ENCODE results near the gene SLC25A18. TPM values are rescaled to one million over a fixed set of nuclear protein-coding genes. Genes with fewer than 3 reads are reported as not detected.

SLC25A18 gene
- total RNA-seq, 1 experiment from 2014 or later: 0.45 TPM

GRCh38 chr22:17575151-17575550 is 11.9 kb downstream of the SLC25A18 start:
- peak overlapping the region; percentile 71 for H3K27ac ChIP-seq (ENCODE audit: low read depth, low read length, poor library complexity, severe bottlenecking)
- CTCF ChIA-PET: no interaction called here
- H3K36me3 ChIP-seq (ENCODE audit: insufficient read depth, low read length, poor library complexity, severe bottlenecking): no peaks in the 10 kb centered on the region
- H3K27me3 ChIP-seq (replicated peaks; ENCODE audit: insufficient read depth, low read depth, low read length, poor library complexity): no peaks in the 10 kb centered on the region
- no TSS peak for BruUV-seq (replicated peaks)
- intact Hi-C loops (cut with micrococcal nuclease; ENCODE audit: unreplicated experiment): loop anchor here (5.0 to 10.0 kb wide), 2 partner anchors 70 to 132 kb away; no protein-coding TSS in a partner anchor
- no peaks in the 10 kb centered on the region for H3K9me3 ChIP-seq (ENCODE audit: low read depth, low read length, poor library complexity, severe bottlenecking)
- no peak for DNase-seq (ENCODE audit: low spot score)
- H3K4me1 ChIP-seq (ENCODE audit: insufficient read depth, low read length, poor library complexity, severe bottlenecking): peaks cover 41% of the 10 kb centered on the region
- TF ChIP-seq CTCF (conservative IDR thresholded peaks at IDR 0.05; ENCODE audit: low read depth, low read length) (no peak), EZH2 (IDR thresholded peaks at IDR 0.05; ENCODE audit: borderline replicate concordance, low read depth, low read length, poor library complexity, severe bottlenecking) (no peak)
- POLR2A ChIA-PET (ENCODE audit: low non-redundant PET): no interaction called here
- no peak overlapping the region for H3K4me3 ChIP-seq (ENCODE audit: low read depth, low read length, poor library complexity, severe bottlenecking)

- no peaks in the 10 kb centered on the region for H3K36me3 ChIP-seq (ENCODE audit: insufficient read depth, low read length, poor library complexity, severe bottlenecking)
- CTCF ChIA-PET: interaction anchor here (1.1 kb wide), 1 partner anchor 501 kb away, joined by 3 read pairs; no protein-coding TSS in a partner anchor
- DNase-seq (ENCODE audit: low spot score): no peak
- H3K27me3 ChIP-seq (replicated peaks; ENCODE audit: insufficient read depth, low read depth, low read length, poor library complexity): no peaks in the 10 kb centered on the region
- TF ChIP-seq CTCF (conservative IDR thresholded peaks at IDR 0.05; ENCODE audit: low read depth, low read length) (no peak), EZH2 (IDR thresholded peaks at IDR 0.05; ENCODE audit: borderline replicate concordance, low read depth, low read length, poor library complexity, severe bottlenecking) (no peak)
- no TSS peak for BruUV-seq (replicated peaks)
- peaks cover 35% of the 10 kb centered on the region for H3K4me1 ChIP-seq (ENCODE audit: insufficient read depth, low read length, poor library complexity, severe bottlenecking)
- POLR2A ChIA-PET (ENCODE audit: low non-redundant PET): no interaction called here
- H3K9me3 ChIP-seq (ENCODE audit: low read depth, low read length, poor library complexity, severe bottlenecking): no peaks in the 10 kb centered on the region
- peak overlapping the region; percentile 71 for H3K27ac ChIP-seq (ENCODE audit: low read depth, low read length, poor library complexity, severe bottlenecking)
- intact Hi-C loops (cut with micrococcal nuclease; ENCODE audit: unreplicated experiment): loop anchor here (5.0 to 10.0 kb wide), 2 partner anchors 69 to 132 kb away; no protein-coding TSS in a partner anchor
- H3K4me3 ChIP-seq (ENCODE audit: low read depth, low read length, poor library complexity, severe bottlenecking): no peak overlapping the region
Observed at GRCh38 chr22:17575681-17576080, 12.4 kb downstream of the SLC25A18 start.

- Histone ChIP-seq H3K9me3 (ENCODE audit: low read depth, low read length, poor library complexity, severe bottlenecking) (no peaks in the 10 kb centered on the region), H3K27me3 (replicated peaks; ENCODE audit: insufficient read depth, low read depth, low read length, poor library complexity) (no peaks in the 10 kb centered on the region), H3K36me3 (ENCODE audit: insufficient read depth, low read length, poor library complexity, severe bottlenecking) (no peaks in the 10 kb centered on the region), H3K27ac (ENCODE audit: low read depth, low read length, poor library complexity, severe bottlenecking) (peak overlapping the region; percentile 71), H3K4me1 (ENCODE audit: insufficient read depth, low read length, poor library complexity, severe bottlenecking) (peaks cover 28% of the 10 kb centered on the region), H3K4me3 (ENCODE audit: low read depth, low read length, poor library complexity, severe bottlenecking) (no peak overlapping the region)
- BruUV-seq (replicated peaks): no TSS peak
- ChIA-PET POLR2A (ENCODE audit: low non-redundant PET) (interaction anchor here (0.6 kb wide), 1 partner anchor 64 kb away, joined by 6 read pairs; no protein-coding TSS in a partner anchor), CTCF (interaction anchor here (1.1 kb wide), 1 partner anchor 500 kb away, joined by 3 read pairs; no protein-coding TSS in a partner anchor)
- peak; percentile 92 for DNase-seq (ENCODE audit: low spot score)
- intact Hi-C loops (cut with micrococcal nuclease; ENCODE audit: unreplicated experiment): loop anchor here (5.0 to 10.0 kb wide), 2 partner anchors 68 to 131 kb away; no protein-coding TSS in a partner anchor
- TF ChIP-seq CTCF (conservative IDR thresholded peaks at IDR 0.05; ENCODE audit: low read depth, low read length) (no peak), EZH2 (IDR thresholded peaks at IDR 0.05; ENCODE audit: borderline replicate concordance, low read depth, low read length, poor library complexity, severe bottlenecking) (no peak)
Observed at GRCh38 chr22:17576470-17576869, 13.2 kb downstream of the SLC25A18 start.
